Naive thymus-derived CD8-positive, alpha-beta T cell (primary cell): ENCODE data around the gene HSPB9. TPM values are rescaled to one million over a fixed set of nuclear protein-coding genes. Genes with fewer than 3 reads are reported as not detected.

Experiments
- ATAC-seq, 2 donors: fragments of 150-1000 bp; cut with Tn5 transposase in 1 of 2; sonication (Bioruptor Pico), chemical (Tn5 transposase) in 1 of 2; 1 replicate in 1 of 2; 2 replicates in 1 of 2; pipeline ENCODE4 v1.10.0; 2021; ENCODE audit warnings: mild to moderate bottlenecking in 2 of 2, moderate library complexity in 2 of 2
- POLR2A ChIA-PET: fragments of 350-600 bp; sonication (Branson Sonifier 250); formaldehyde crosslinking; loops from one replicate; lab custom pipeline; 2021; ENCODE audit warnings: antibody characterized with exemption; lab: Charles Lee
- DNase-seq, 10 donors: peaks; one replicate each; pipeline versions ENCODE4 v3.0.0 to v3.0.0-alpha.2; 2020 to 2022
- H3K27ac Mint-ChIP-seq, 10 donors: one replicate each; pipeline ENCODE4 v1.8.0; 2020 to 2022; ENCODE audit warnings: mild to moderate bottlenecking in 10 of 10, mixed read lengths in 10 of 10, moderate library complexity in 4 of 10, inconsistent platforms in 1 of 10
- H3K27me3 Mint-ChIP-seq, 5 donors: one replicate each; pipeline ENCODE4 v1.8.0; 2021 to 2022; ENCODE audit warnings: mixed read lengths in 5 of 5
- H3K36me3 Mint-ChIP-seq, 3 donors: one replicate each; pipeline ENCODE4 v1.8.0; 2020 to 2022; ENCODE audit warnings: mixed read lengths in 3 of 3, mild to moderate bottlenecking in 2 of 3, inconsistent platforms in 1 of 3
- H3K4me1 Mint-ChIP-seq, 4 donors: one replicate each; pipeline ENCODE4 v1.8.0; 2021 to 2022; ENCODE audit warnings: mixed read lengths in 4 of 4
- H3K4me3 Mint-ChIP-seq, 10 donors: one replicate each; pipeline ENCODE4 v1.8.0; 2020 to 2022; ENCODE audit warnings: mild to moderate bottlenecking in 10 of 10, mixed read lengths in 10 of 10, moderate library complexity in 6 of 10, inconsistent platforms in 1 of 10
- H3K9me3 Mint-ChIP-seq, 9 donors: one replicate each; pipeline ENCODE4 v1.8.0; 2020 to 2022; ENCODE audit warnings: mixed read lengths in 9 of 9, mild to moderate bottlenecking in 3 of 9, inconsistent platforms in 1 of 9, moderate library complexity in 1 of 9
- polyA plus RNA-seq, 3 donors: library from polyadenylated mRNA; unstranded; fragments of 300-500 nt; fragmentation: Illumina TruSeq; gene quantifications; one replicate each; pipeline ENCODE4 v1.2.3, GENCODE V29; 2021
- total RNA-seq, 8 experiments: library from RNA in 2 of 8; stranded (reverse) in 2 of 8; gene quantifications; one replicate each; pipeline ENCODE4 v1.2.3 and lab custom pipeline; 2021 to 2026

HSPB9 gene
- total and polyA plus RNA-seq, 5 experiments from 2014 or later = not detected

DNA sequence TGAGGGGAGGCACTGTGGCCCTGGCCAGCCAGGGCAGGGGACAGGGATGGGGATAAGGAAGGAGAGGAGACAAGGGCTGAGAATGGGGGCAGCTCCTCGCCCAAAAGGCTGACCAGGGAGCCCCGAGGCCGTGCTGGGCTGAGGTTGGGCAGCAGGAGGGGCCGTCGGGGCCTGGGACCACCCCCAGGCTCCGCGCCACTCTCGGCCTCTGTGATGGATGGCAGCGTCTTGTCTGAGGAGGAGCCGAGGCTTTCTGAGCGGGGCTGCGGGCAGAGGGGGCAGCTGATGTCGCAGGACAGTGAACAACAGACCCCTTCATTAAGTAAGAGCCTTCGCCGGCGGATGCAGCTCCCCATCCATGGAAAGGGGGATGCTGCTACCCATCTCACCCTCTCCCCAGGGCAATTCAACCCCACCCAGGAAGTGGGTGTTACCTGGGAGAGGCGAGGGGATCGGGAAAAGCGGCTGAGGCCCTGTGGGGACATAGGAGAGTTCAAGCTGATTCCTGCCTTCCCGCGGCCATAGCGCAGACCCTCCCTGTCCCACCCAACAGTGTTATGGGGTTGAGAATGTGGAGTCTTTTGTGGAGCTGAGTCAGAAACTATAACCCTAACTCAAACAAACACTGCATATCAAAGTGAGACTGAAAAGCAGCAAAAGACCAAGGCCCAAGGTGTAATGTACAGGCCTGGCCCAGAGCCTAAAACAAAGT is 41.2 kb downstream of the HSPB9 start:
- no peaks in the 10 kb centered on the region for H3K9me3 Mint-ChIP-seq
- no peak overlapping the region for H3K4me3 Mint-ChIP-seq
- POLR2A ChIA-PET = no interaction called here
- no peak overlapping the region for H3K27ac Mint-ChIP-seq
- H3K36me3 Mint-ChIP-seq = no peaks in the 10 kb centered on the region
- H3K27me3 Mint-ChIP-seq = no peaks in the 10 kb centered on the region
- ATAC-seq (no peak), DNase-seq (no peak)
- H3K4me1 Mint-ChIP-seq = peaks cover 0 to 8% (median 0%) of the 10 kb centered on the region in 4 donors

- ATAC-seq = no peak
- peaks cover 0 to 11% (median 2%) of the 10 kb centered on the region in 4 donors for H3K4me1 Mint-ChIP-seq
- DNase-seq = no peak
- H3K27me3 Mint-ChIP-seq = peaks cover 0 to 4% (median 0%) of the 10 kb centered on the region in 5 donors
- peak overlapping the region in 1 of 10 donors; percentile 46 for H3K27ac Mint-ChIP-seq
- POLR2A ChIA-PET = no interaction called here
- no peaks in the 10 kb centered on the region for H3K36me3 Mint-ChIP-seq
- H3K9me3 Mint-ChIP-seq = no peaks in the 10 kb centered on the region
- no peak overlapping the region for H3K4me3 Mint-ChIP-seq
Observed at GRCh38 chr17:42165751-42166150, 43.1 kb downstream of the HSPB9 start.

DNA sequence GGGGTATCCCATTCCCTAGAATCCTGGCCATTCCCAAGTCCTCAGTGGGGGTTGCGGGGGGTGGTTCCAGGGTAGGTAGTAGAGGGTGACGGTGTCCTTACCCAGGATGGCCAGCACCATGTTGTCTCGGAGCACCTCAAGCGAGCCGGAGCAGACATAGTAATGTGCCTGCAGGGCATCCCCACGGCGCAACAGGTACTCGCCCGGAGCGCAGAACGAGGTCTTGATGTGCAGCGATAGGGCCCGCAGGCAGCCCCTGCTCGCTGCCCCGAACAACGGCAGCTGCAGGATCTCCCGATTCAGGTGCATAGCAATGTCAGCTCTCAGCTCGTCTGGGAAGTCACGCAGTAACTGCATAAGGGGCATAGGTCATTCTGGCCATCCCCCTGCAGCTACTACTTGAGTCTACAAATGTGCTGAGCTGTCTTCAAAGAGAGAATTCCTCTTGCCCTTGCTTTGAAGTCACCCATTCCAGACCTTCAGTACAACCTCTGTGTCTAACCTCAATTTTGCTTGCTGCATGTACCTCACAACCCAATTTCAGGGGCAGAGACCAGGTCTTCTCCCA is 43.7 kb downstream of the HSPB9 start:
- H3K27ac Mint-ChIP-seq = no peak overlapping the region
- no peak overlapping the region for H3K4me3 Mint-ChIP-seq
- H3K27me3 Mint-ChIP-seq = peaks cover 0 to 4% (median 0%) of the 10 kb centered on the region in 5 donors
- H3K9me3 Mint-ChIP-seq = no peaks in the 10 kb centered on the region
- DNase-seq = no peak
- H3K4me1 Mint-ChIP-seq = peaks cover 0 to 11% (median 3%) of the 10 kb centered on the region in 4 donors
- POLR2A ChIA-PET = no interaction called here
- H3K36me3 Mint-ChIP-seq = no peaks in the 10 kb centered on the region
- no peak for ATAC-seq

- ATAC-seq (no peak), DNase-seq (no peak)
- H3K9me3 Mint-ChIP-seq = no peaks in the 10 kb centered on the region
- H3K36me3 Mint-ChIP-seq = no peaks in the 10 kb centered on the region
- H3K4me3 Mint-ChIP-seq = no peak overlapping the region
- H3K4me1 Mint-ChIP-seq = peaks cover 0 to 11% (median 4%) of the 10 kb centered on the region in 4 donors
- POLR2A ChIA-PET = no interaction called here
- peaks cover 0 to 4% (median 0%) of the 10 kb centered on the region in 5 donors for H3K27me3 Mint-ChIP-seq
- no peak overlapping the region for H3K27ac Mint-ChIP-seq
Observed at GRCh38 chr17:42167807-42168206, 45.2 kb downstream of the HSPB9 start.

- H3K27ac Mint-ChIP-seq = no peak overlapping the region
- ATAC-seq (no peak), DNase-seq (no peak)
- no peak overlapping the region for H3K4me3 Mint-ChIP-seq
- H3K36me3 Mint-ChIP-seq = no peaks in the 10 kb centered on the region
- POLR2A ChIA-PET = no interaction called here
- H3K9me3 Mint-ChIP-seq = no peaks in the 10 kb centered on the region
- peaks cover 0 to 4% (median 0%) of the 10 kb centered on the region in 5 donors for H3K27me3 Mint-ChIP-seq
- peaks cover 0 to 7% (median 4%) of the 10 kb centered on the region in 4 donors for H3K4me1 Mint-ChIP-seq
Observed at GRCh38 chr17:42169351-42169750, 46.7 kb downstream of the HSPB9 start.

DNA sequence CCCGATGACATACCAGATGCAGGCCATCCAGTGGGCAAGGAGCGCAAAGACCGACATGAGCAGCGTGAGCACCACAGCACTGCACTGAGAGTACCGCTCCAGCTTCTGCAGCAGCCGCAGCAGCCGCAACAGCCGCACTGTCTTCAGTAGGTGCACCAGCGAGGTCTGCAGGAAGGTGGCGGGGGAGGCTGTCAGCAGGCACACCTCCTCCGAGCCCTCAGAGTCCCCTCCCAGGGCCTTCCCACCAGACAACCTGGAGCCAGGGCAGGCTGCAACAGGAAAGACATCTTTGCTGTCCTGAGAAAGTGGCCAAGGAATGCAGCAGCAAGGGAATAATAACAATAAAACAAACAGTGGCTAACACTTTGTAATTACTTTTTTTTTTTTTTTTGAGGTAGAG is 49.2 kb downstream of the HSPB9 start:
- DNase-seq (no peak), ATAC-seq (no peak)
- POLR2A ChIA-PET = interaction anchor here (0.7 to 0.9 kb wide), 2 partner anchors 8 to 29 kb away, joined by 4 read pairs; partner anchors contain the start of gene KCNH4
- Mint-ChIP-seq H3K4me1 (peaks cover 0 to 12% (median 4%) of the 10 kb centered on the region in 4 donors), H3K9me3 (no peaks in the 10 kb centered on the region), H3K27ac (no peak overlapping the region), H3K27me3 (peaks cover 0 to 4% (median 0%) of the 10 kb centered on the region in 5 donors), H3K4me3 (no peak overlapping the region), H3K36me3 (no peaks in the 10 kb centered on the region)

Other genes with a start within 250 kb of the HSPB9 start
- gene ACLY, start 203.9 kb upstream of the HSPB9 start, total RNA-seq = 10 to 100 TPM; 69.9 to 79.3 TPM
- 10 to 100 TPM; 42.7 to 61.3 (median 50.1) TPM for gene ACLY, start 203.9 kb upstream of the HSPB9 start, polyA plus RNA-seq
- gene ODAD4, start 192.2 kb upstream of the HSPB9 start, total RNA-seq = not detected
- gene ODAD4, start 192.2 kb upstream of the HSPB9 start, polyA plus RNA-seq = under 1 TPM in 2 of 3 donors, not detected in 1; 0.08 to 0.09 TPM
- gene CNP, start 156.0 kb upstream of the HSPB9 start, total RNA-seq = 10 to 100 TPM; 30.6 to 34.1 TPM
- gene CNP, start 156.0 kb upstream of the HSPB9 start, polyA plus RNA-seq = 10 to 100 TPM; 27.0 to 33.6 (median 27.5) TPM
- gene DNAJC7, start 105.4 kb upstream of the HSPB9 start, total RNA-seq = 100 to 1,000 TPM; 118 to 129 TPM
- gene DNAJC7, start 105.4 kb upstream of the HSPB9 start, polyA plus RNA-seq = 10 to 100 TPM; 63.6 to 70.1 (median 66.2) TPM
- 10 to 100 TPM; 19.1 to 19.2 TPM for gene NKIRAS2, start 102.7 kb upstream of the HSPB9 start, total RNA-seq
- gene NKIRAS2, start 102.7 kb upstream of the HSPB9 start, polyA plus RNA-seq = 10 to 100 TPM; 20.5 to 30.2 (median 21.9) TPM
- under 1 TPM; 0.52 to 0.94 TPM for gene C17orf113, start 72.2 kb upstream of the HSPB9 start, total RNA-seq
- gene C17orf113, start 72.2 kb upstream of the HSPB9 start, polyA plus RNA-seq = under 1 TPM; 0.09 to 0.33 (median 0.13) TPM
- gene ZNF385C, start 24.3 kb upstream of the HSPB9 start, total RNA-seq = under 1 TPM; 0.18 to 0.36 TPM
- gene ZNF385C, start 24.3 kb upstream of the HSPB9 start, polyA plus RNA-seq = under 1 TPM in 2 of 3 donors, not detected in 1; 0.09 to 0.10 TPM
- 10 to 100 TPM; 53.1 to 57.3 TPM for gene DHX58, start 10.1 kb upstream of the HSPB9 start, total RNA-seq
- 10 to 100 TPM in 2 of 3 donors, 1 to 10 TPM in 1; 7.3 to 21.7 (median 13.6) TPM for gene DHX58, start 10.1 kb upstream of the HSPB9 start, polyA plus RNA-seq
- gene KAT2A, start 1.4 kb upstream of the HSPB9 start, total RNA-seq = 10 to 100 TPM; 65.3 to 73.3 TPM
- gene KAT2A, start 1.4 kb upstream of the HSPB9 start, polyA plus RNA-seq = 10 to 100 TPM in 1 of 3 donors, 1 to 10 TPM in 2; 5.1 to 11.8 (median 8.8) TPM
- gene RAB5C, start 32.2 kb downstream of the HSPB9 start, total RNA-seq = 10 to 100 TPM; 63.6 to 73.5 TPM
- gene RAB5C, start 32.2 kb downstream of the HSPB9 start, polyA plus RNA-seq = 10 to 100 TPM; 57.3 to 88.4 (median 60.6) TPM
- under 1 TPM; 0.11 to 0.18 TPM for gene KCNH4, start 58.3 kb downstream of the HSPB9 start, total RNA-seq
- not detected for gene KCNH4, start 58.3 kb downstream of the HSPB9 start, polyA plus RNA-seq
- not detected for gene HCRT, start 62.6 kb downstream of the HSPB9 start, total RNA-seq
- gene HCRT, start 62.6 kb downstream of the HSPB9 start, polyA plus RNA-seq = not detected
- 10 to 100 TPM; 25.8 to 29.6 TPM for gene GHDC, start 71.7 kb downstream of the HSPB9 start, total RNA-seq
- gene GHDC, start 71.7 kb downstream of the HSPB9 start, polyA plus RNA-seq = 10 to 100 TPM; 15.3 to 21.5 (median 17.3) TPM
- 100 to 1,000 TPM; 137 to 149 TPM for gene STAT5B, start 153.6 kb downstream of the HSPB9 start, total RNA-seq
- 10 to 100 TPM; 66.3 to 94.0 (median 82.8) TPM for gene STAT5B, start 153.6 kb downstream of the HSPB9 start, polyA plus RNA-seq
- gene STAT5A, start 165.7 kb downstream of the HSPB9 start, total RNA-seq = 100 to 1,000 TPM; 117 to 122 TPM
- 100 to 1,000 TPM in 1 of 3 donors, 10 to 100 TPM in 2; 59.6 to 115 (median 89.1) TPM for gene STAT5A, start 165.7 kb downstream of the HSPB9 start, polyA plus RNA-seq